Stimulated activated CD4-positive, alpha-beta T cell treated with anti-CD3 and anti-CD28 coated beads, Interleukin-15, amount 100 ng/mL, for 24 hours (primary cell): ENCODE measurements around the gene OMA1.
"Not testable (repeated sequence)": the region's sequence is repeated elsewhere in the genome, so short reads cannot be mapped to it uniquely, and the experiment has no call there.

Experiments used
- DNase-seq: peaks from one replicate; pipeline ENCODE4 v3.0.0-alpha.2; 2020

OMA1 gene

GRCh38 chr1:58573705-58574591, 27.4 kb upstream of the OMA1 start:
- peak; percentile 50 for DNase-seq

- no peak for DNase-seq
Observed at GRCh38 chr1:58573138-58573537, 26.6 kb upstream of the OMA1 start.

- no peak for DNase-seq
Observed at GRCh38 chr1:58572690-58573089, 26.2 kb upstream of the OMA1 start.

DNA sequence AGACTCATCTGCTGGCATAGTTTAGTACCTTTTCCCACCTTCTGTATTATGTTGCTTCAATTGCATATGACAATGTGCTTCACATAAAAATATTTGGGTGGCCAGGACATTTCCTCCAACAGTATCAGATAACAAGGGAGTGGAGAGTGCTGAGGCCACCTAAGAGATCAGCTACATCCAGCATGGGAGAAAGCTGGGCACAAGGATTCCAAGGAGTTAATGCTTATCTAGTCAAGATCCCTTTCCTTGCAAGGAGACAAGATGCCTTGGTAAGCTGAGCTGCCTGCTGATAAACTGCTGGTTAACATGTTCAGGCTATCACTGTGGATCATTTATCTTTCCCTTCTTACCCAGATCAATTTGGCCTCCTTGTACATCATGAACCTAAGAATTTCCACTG, 25.1 kb upstream of the OMA1 start:
- DNase-seq = no peak

DNA sequence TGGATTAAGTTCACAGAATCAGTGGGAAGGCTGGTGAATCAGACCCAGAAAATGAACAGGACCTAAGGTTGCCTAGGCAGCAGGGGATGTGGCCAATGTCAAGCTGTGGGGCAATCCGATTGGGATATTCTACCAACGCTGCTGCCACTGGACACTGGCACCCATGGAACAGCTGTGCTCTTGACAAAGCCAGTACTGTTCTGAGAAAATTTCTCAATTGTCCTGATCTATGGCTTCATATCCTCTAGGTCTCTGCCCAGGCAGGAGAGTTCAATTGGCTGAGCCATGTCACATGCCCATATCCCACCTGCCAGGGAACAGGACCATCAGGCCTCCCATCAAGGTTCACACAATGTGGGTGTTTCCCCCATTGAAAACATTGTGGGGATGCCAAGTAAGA, 24.3 kb upstream of the OMA1 start:
- DNase-seq = no peak

DNA sequence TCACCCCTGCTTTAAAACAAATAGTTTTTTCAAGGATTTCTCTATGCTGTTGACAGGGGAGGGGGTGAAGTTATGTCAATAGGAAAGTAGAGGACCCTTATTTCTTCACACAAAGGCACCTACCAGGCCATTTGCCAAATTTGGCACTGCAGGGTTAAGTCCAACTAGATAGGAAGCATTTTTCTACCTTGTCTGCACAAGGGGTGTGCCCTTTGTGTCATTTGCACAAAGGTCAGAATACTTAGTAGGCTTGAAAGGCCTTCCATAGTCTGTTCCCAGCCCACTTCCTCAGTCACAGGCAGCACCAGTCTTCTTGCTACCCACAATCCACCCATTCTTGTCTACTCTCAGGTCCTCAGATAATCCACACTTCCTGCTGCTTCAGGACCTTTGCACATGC, 23.6 kb upstream of the OMA1 start:
- DNase-seq = no peak

- no peak for DNase-seq
Observed at GRCh38 chr1:58568911-58569310, 22.4 kb upstream of the OMA1 start.

GRCh38 chr1:58568271-58568860, 21.8 kb upstream of the OMA1 start:
- no peak for DNase-seq

GRCh38 chr1:58566339-58566738, 19.8 kb upstream of the OMA1 start:
- no peak for DNase-seq

- not testable (repeated sequence) for DNase-seq
Observed at GRCh38 chr1:58563715-58564114, 17.2 kb upstream of the OMA1 start.

GRCh38 chr1:58561633-58562032, 15.1 kb upstream of the OMA1 start:
- DNase-seq = no peak

DNA sequence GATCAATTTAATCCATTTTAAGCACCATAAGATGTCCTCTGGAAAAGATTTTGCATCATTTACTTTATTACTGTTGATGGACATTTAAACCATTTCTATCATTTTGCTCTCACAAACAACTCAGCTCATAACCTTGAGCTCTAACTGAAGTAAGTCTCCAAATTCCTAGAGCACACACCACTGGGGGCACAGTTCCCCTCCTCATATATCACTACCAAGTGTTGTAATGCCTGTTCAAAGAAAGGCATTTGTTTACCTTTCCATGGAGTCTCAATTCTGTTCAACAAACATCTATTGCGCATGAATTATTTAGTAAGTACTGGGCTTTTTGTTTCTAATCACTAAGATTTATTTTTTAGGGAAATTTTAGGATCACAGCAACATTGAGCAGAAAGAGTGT, 8.9 kb upstream of the OMA1 start:
- DNase-seq = no peak

GRCh38 chr1:58551186-58552140, 4.9 kb upstream of the OMA1 start:
- no peak for DNase-seq

GRCh38 chr1:58549291-58549690, 2.8 kb upstream of the OMA1 start:
- DNase-seq = not testable (repeated sequence)

GRCh38 chr1:58548371-58548770, 1.8 kb upstream of the OMA1 start:
- no peak for DNase-seq

DNA sequence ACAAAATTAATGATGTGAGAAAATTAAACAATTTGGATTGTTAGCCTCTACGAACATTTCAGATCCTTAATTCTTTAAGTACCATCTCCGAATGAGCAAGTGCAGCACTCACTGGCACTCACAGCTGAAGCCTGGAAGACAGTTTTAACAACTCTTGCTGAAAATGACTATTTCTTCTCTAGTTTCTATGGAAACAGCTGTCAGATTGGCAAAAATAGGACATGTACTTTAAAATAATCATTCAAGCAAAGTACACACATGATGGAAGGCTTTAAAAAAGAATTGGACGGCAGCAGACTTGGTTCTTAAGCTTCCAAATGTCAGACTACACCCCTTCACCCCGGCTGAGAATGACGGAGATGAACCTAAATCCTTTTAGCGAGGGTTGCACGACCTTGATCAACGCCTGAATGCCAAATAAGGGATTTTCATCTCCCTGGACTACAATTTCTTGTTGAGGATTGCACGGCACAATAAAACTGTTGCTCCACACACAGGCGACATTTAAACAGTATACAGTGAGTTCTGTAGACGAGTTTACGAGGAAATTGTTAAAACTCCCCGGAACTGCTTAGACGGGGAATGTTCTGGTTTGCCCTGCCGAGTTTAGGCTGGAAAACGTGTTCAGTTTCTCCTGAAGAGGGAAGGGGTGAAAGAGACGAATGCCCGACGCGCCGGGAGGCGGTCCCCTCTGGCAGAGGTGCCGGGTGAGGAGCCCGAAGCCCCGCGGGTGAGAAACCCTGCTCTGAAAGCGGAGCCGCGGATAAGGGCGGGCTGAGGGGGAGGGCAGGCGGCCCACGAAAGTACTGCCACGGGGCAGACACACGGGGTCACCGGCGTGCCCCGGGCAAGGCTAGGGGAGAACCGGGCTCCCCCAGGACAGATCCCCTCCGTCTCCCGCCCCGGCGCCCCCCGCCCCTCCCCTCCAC, 671 bp downstream of the OMA1 start:
- DNase-seq = peak; percentile 82

DNA sequence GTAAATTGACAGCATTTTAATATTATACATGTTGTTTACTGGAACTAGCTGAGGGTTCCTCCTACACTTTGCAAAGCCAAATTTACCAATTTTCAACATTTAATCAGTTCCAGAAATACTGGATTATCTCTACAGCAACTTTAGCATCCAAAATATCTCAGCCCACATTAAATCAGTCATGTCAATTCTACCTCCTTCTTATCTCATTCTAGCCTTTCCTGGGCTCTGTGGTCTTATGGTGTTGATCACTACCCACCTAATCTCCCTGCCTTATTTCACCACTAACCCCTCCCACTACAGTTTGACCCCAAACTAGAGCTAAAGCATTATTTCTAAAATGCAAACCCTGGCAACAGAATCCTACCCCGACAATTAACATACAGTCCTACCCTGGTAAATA, 3.3 kb downstream of the OMA1 start:
- DNase-seq = no peak

- DNase-seq = no peak
Observed at GRCh38 chr1:58539553-58539952, 7.0 kb downstream of the OMA1 start.

DNA sequence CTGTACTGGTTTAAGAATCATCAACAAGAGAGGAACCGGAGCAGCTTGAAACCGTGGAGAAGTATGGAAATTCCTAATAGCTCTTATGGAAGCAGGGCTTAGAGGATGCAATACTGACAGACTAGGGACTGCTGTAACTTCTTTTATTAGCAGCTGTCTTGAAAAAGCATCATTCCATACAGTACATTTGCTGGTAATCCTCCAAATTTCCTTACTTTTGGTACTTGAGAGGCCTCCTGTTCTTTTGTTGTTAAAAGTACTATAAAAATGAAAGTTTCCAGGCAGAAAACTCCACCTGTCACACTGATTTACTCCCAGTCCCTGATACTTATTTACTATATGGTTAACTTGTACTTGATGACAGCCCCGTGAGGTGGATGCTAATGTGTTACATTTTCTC, 7.7 kb downstream of the OMA1 start:
- DNase-seq = no peak

GRCh38 chr1:58531842-58532241, 14.7 kb downstream of the OMA1 start:
- DNase-seq = not testable (repeated sequence)

DNA sequence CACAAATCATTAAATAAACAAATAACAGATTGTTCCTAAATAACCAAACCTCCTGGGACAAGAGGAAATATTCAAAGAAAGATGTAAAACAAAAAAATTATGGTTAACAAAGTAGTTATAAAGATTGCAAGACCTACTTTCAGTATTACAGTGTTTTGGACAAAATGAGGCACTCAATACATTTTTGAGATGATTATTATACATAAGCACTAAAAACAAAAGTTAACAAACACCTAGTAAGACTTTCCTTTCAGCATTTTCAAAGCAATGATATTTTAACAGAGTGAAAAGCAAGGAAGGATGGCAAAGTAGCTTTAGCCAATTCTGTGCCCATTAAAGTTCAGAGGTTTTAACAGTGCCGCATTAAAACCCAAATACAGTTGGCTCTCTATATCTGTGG, 17.2 kb downstream of the OMA1 start:
- no peak for DNase-seq

DNA sequence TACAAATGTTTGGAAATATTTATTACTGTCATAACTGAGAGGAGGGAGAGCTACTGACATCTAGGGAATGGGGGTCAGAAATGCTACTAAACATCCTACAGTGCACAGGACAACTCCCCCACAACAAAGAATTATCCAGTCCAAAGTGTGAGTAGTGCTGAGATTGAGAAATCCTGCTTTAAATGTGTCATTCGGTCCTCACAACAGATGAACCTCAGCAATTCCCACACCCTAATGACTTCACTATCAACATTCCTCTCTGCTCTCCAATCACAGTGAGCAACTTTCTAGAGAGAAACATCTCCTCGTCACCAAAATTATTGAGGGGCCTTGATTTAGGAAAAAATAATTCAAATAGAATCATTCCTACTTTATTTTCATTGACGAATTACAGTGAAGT, 18.0 kb downstream of the OMA1 start:
- no peak for DNase-seq
